NCI-H1048 (cell line): ENCODE results near the gene FBXO21.
"Not testable (repeated sequence)": the region's sequence is repeated elsewhere in the genome, so short reads cannot be mapped to it uniquely, and the experiment has no call there.

Experiments
- DNase-seq: peaks from one replicate; lab custom pipeline; 2025; lab: John Stamatoyannopoulos, UW

FBXO21 gene

GRCh38 chr12:117101953-117102799 is 88.1 kb downstream of the FBXO21 start:
- DNase-seq, result no peak

DNA sequence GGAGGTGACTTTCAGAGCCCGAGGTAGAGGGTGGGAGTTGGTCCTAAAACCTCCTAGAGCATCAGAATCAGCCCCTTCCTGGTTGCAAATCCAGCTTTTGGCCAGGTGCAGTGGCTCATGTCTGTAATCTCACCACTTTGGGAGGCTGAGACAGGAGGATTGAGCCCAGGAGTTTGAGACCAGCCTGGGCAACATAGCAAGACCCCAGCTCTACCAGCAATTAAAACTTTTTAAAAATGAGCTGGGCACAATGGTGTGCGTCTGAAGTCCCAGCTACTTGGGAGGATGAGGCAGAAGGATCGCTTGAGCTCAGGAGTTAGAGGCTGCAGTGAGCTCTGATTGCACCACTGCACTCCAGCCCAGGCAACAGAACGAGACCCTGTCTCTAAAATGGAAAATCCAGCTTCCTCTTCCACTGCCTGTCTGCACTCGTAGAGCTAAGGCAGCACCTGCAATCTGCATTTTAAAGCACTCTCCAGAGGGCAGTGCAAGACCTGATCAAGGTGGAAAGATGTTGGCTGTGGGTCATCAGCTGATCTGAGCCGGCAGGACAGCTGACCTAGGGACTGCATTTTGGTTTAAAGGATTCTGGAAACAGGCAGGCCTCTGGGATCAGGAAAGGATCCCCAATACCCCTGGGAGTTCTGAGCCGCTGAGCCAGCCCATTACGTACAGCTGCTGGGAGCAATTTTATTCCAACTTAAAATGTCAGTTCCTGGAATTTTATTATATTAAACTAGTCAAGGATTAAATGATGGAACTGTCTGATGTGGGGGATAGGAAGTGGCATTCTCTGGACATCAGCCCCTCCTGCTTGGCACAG is 89.2 kb downstream of the FBXO21 start:
- no peak for DNase-seq

DNA sequence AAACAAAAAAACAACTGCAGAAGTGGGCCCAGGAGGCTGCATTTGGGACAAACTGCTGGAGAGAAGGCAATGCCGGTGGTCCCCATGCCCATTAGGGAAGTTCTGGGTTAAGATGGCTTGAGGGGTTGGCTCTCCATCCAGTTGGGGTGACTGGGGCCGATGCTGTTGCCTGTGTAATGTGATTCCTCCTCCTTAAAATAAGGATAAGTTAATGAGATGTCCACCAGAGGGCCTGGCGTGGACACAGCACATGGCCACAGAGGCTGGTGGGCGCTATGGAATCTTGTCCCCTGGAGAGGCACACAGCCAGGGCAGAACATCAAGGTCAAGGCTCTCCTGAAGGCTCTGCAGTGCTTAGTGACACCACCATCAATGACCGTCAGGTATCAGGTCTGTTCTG is 90.0 kb downstream of the FBXO21 start:
- no peak for DNase-seq

DNA sequence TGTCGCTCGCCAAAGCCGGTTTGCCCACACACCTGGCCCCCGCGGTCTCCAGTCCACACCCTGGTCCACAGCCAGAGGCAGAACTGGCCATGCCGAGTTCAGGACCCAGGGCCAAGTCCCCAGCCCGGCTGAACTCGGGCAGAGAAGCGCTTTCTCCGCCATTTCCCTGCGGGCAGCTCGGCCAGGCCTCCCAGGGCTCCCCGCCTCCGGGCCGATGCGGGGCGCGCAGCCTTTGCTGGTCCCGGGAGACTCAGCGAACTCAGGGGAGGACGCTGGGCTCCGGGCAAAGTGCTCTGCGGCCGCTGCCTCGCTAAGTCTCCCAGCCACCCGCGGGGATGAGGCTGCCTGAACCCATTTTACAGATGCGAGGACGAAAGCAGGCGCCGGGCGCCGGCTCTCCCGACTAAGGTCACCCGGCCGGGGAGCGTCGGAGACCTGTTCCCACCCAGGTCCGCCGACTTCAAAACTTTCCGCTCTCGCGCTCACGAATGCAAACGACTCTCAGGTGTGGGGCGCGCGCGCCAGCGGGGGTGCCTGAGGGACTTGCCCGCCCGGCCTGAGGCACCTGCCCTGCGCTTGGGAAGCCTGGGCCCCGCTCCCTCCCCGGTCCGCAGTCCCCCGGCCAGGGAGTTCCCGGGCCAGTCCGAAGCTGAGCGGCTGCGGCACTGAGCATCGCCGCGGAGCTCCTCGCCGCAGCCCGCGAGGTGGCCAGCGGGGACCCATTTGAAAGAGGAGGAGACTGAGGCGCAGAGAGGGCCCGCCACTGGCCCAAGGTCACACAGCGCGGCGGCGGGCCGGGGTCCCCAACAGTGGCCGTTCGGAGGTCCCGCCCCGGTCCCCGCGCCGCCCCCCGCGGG is 91.7 kb downstream of the FBXO21 start:
- no peak for DNase-seq

DNA sequence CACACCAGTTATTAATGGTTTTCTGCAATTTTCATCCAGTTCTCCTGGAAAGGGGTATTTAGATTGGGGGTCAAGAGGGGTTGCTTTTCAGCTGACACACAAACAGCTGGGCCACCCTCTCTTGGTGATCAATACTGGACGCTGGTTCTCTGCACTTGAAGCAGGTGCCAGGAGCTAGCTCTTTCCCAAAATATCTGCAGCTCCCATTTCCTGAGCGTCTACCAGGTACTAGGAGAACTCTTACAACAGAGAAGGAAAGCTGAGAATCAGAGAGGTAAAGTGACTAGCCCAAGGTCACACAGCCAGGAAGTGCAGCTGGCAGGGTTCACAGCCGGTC is 92.3 kb downstream of the FBXO21 start:
- DNase-seq, result no peak

GRCh38 chr12:117097159-117097558 is 93.1 kb downstream of the FBXO21 start:
- no peak for DNase-seq

DNA sequence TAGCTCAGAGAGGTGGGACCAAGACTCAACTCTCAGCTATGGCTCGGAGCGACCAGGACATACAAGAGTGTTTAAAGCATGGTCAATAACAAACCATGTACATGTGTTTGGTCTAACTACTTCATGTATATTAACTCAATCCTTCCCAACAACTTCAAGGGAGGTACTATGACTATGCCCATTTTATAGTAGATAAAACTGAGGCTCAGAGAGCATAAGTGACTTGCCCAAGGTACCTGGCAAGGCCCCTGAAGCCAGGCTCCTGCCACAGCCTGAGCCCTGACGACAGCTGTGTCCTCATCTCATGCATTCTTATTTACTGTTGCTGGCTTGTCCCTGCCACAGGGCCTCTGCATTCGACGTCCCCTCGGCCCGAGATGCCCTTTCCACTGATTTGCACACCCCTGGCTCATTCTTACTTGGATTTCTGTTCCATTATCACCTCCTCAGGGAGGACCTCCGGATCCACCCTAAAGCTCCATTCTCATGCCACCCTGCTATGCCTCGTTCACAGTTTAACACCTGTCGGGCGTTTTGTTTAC is 93.7 kb downstream of the FBXO21 start:
- DNase-seq, result no peak

DNA sequence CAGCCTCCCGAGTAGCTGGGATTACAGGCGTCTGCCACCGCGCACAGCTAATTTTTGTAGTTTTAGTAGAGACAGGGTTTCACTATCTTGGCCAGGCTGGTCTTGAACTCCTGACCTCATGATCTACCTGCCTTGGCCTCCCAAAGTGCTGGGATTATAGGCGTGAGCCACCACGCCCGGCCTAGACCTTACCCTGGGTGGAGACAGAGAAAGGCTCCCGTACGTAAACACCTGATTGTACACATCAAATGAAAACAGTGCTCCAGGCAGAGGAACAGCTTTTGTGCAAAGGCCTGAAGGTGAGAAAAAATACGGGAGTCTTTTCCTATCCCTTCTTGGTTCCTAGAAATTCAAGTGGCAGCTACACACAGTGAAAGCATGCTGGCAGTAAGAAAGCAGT is 95.1 kb downstream of the FBXO21 start:
- DNase-seq, result not testable (repeated sequence)

GRCh38 chr12:117093918-117094630 is 96.2 kb downstream of the FBXO21 start:
- no peak for DNase-seq

- DNase-seq, result no peak
Measured at GRCh38 chr12:117093431-117093830, 96.8 kb downstream of the FBXO21 start.

- no peak for DNase-seq
Measured at GRCh38 chr12:117092886-117093285, 97.4 kb downstream of the FBXO21 start.

- DNase-seq, result no peak
Measured at GRCh38 chr12:117092511-117092780, 97.8 kb downstream of the FBXO21 start.
